Hepatic stellate cell (primary cell): ENCODE results near the gene HOXC10.

Experiments
- DNase-seq: peaks from one replicate; pipeline ENCODE4 v3.0.0; 2011; ENCODE audit warnings: low spot score

HOXC10 gene

DNA sequence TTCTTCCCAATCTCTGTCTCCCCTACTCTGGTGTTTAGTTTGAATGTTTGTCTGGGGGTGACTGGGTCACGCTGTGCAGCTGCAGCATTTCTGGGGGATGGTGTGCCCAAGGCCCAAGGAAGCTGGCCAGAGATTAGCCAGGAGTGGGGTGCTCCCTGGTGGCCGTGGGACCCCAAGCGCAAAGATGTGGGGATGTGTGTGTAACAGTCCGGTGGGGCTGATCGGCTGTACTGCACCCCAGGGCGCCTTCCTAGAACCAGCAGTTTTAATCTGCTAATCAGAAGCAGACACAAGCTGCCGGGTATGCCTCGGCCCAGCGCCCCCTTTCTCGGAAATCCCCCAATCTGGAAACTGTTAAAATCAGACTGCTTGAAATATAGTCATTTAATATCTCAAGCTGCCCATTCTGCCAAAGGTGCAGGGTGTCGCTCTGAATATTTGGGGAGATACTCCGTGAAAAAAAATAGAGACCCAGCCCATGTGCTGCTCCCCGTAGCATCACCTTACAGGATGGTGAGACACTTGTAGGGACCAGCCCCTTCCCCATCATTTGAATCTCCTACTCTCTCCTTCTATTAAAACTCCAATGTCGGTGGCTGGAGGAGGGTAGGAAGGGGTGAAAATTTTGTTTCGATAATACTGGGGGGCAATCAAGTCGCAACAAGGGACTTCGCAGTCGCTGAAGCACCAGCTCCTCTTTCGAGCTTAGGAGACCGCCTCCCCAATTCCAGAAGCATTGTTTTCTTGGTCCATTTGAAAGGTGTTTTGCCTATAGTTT is 19.3 kb downstream of the HOXC10 start:
- DNase-seq = no peak

DNA sequence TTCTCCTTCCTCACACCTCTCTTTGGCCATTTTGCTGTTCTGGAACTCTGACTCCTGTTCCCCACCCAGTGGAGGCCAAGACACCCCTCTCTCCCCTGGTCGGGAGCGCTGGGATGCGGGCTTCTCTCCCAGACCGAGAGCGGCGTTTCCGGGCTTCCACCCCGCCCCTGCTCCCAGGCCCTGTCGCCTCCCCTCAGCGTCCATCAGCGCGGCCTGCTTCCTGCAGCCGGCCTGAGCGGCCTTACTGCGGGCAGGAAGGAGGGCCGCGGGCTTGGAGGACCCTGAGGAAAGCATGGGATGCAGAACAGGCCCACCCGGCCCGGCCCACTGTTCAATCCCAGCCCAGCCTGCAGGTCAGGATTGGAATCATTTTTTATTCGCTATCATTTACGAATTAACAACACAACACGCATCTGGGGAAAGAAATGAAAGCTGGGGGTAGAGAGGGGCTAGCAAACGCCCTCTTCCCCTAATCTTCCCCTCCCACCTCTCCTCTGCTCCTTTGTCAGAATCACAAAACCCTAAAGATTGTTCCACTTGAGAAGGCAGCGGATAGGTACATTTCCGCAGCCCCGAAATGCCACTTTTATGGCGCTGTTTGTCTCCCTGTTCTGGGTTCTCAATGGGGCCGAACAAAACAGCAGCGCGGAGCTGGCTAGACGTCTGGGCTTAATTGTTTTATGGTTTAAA is 20.0 kb downstream of the HOXC10 start:
- DNase-seq = no peak

DNA sequence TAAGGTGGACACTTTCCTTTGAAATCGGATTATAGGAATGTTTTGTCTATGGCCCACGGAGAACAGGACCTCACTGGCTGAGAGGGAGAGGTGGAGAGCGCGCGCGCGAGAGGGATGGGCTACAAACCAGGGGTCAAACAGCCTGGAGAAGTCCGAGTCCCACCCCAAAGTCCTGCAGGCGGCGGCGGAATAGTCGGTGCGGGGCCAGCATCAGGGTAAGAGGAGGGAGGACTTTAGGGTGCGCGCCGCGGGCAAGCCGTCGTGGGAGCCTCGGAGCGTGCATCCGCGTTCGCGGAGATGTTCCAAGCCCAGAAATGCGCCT is 20.5 kb downstream of the HOXC10 start:
- DNase-seq = no peak

DNA sequence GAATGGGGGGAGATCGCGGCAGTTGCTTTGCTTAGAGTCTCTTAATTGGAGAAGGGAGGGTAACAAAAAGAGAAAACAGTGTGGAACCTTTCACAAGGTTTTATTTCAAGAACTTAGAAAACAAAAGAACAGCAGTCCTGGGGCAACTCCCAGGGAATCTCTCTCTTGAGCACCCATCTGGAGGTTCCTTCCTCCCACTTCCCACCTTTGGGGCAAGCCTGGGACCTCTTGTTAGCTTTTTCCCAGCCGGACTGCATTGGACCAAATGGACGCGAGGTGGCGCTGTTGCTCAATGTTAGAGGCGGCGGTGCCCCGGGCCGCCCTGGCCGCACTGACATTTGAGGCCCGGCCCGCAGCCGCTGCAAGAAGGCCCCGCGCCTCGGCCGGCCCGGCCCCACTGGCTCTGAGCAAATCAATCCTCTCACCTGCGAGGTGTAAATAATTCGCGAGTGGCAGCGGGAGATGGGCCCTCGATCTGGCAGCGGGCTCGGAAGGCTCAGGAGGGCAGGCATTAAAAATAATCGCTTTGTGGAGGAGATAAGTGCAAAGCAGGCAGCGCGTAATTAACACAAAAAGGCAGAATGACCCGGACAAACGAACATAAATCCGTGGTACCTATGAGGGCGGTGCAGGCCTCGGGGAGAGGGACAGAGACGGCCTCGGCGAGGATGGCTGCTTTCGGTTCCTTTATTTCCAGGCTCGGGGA is 21.1 kb downstream of the HOXC10 start:
- DNase-seq = peak; percentile 89

DNA sequence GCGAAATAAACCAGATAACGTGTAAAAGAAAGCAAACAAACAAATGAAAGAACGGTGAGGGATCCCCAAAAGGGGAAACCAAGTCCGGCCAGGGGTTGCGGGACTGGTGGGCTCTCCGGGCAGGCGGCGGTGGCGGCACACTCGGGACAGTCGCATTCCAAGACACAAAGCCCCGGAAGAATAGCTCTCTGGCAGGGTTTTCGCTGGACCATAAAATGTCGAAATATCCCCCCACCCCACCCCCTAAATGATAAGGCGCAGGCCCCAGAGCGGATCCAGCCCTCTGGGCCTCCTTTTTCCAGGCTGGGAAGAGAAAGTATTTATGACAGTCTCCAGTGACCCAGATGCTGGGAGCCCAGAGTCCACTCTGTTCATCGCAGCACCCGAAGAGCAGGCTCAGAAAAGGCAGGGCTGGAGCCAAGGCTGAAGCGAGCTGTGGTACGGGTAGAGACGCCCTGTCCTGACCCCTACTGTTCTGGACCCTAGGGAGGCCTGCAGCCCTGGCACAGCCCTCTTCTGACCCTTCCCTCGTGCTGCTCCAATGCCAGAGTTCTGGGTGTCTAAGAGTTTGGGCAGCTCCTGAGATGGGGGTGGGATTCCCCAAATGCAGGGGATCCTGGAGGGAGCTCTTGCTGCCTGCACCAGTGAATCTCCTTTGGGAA is 21.7 kb downstream of the HOXC10 start:
- DNase-seq = no peak

DNA sequence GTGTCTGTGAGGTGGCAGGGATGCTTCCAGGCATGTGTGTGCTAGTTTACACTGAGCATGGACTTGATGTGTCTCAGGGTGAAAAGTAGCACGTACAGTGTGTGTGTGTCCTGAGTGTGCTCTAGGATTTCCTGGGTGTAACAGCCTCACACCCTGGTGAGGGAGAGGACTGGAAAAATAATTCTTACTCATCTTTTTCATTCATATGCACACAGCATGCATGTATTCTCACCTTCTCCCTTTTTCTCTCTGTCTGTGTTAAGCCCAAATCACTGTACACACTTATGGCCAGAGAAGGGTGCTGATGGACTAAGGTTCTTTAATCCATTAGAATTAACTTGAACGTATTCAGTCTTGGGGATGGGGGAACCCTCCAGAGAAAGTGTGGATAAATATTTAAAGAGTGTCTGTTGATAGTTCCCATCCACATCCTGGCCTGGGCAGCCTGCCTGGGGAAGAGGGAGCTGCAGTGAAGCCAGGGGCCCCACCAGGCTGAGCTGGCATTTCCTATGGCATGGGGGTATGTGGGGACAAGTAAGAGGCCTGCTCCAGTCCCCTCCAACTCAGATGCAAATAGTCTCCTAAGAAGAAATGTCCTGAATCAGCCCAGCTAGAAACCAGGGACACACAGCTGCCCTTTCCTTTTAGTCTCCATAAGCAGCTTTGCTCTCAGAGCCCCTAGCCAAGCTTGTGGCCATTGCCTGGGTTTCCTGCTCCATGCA is 22.8 kb downstream of the HOXC10 start:
- DNase-seq = no peak

DNA sequence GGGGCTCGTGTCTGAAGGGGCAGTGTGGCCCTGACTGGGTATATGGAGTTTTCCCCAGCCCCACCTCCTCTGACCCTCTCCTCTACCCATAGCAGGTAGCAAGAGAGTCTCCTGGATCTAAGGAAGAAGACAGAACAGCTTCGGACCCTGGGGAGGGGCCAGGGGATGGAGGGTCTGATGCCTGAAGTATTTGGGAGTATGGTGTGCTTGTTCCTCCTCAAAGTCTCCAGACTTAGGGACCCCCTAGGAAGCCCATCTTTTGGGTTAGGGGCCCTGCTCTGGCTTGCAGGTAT is 23.3 kb downstream of the HOXC10 start:
- DNase-seq = no peak

DNA sequence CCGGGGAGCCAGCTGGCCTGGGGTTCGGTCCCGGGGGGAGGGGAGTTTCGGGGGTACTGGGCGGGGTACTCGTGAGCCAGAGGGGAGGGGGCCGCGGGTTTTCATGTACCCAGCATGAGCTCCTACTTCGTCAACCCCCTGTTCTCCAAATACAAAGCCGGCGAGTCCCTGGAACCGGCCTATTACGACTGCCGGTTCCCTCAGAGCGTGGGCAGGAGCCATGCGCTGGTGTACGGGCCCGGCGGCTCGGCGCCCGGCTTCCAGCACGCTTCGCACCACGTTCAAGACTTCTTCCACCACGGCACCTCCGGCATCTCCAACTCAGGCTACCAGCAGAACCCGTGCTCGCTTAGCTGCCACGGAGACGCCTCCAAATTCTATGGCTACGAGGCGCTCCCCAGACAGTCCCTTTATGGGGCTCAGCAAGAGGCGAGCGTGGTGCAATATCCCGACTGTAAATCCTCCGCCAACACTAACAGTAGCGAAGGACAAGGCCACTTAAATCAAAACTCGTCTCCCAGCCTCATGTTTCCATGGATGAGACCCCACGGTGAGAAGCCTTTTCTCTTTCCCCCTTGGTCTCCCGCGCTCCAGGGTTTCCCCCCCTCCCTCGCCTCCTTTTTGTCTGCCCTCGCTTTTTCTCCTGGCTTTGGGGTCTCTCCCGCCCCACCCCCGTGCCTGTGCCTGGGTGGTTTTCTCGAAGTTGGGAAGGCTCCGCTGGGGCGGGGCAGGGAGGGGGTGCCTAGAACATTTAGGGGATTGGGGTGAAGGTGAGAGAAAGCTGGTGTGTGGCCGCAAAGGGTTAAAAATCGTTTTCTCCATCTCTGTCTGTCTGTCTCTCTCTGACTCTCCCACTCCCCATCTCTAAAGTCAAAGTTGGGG is 24.5 kb downstream of the HOXC10 start:
- no peak for DNase-seq

DNA sequence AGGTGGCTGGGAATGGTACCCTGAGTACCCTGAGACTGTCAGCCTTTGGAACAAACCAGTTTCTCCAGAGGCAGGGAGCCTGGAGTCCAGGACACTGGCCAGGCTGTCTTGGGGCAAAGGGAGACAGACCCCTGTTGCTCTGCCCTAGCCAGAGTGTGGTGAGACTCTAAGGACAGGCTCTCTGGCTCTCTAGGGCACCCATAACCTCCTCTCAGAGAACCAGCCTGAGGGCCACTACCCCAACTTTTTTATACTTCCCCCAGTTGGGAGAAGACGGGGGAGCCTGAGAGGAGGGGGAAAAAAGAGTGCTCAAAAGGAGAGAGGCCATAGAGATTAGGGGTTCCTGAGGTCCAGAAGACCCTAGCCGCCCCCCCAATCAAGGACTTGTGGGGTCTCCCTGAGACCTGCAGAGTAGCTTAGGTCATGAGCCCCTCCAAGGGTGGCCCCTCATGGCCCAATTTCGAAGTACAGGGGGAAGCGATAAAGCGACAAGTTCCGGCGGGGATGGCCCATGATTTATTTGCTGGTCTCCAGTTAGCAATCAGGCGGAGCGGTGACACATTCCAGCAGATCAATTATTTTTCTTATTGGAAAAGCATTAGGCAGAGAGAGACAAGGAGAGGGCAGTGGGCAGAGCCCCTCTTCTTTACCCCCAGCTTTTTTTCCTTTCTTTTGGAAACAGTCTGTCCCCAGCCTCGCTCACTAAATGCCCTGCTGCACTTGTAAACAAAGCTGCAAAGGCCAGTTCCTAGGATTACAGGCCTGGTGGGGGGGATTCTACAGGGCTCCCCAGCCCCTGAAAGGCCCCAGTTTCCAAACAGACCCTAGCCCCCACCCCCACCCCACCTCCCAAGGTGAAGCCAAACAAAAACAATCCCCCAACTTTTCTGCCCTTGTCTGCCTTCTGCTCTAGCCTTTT is 25.4 kb downstream of the HOXC10 start:
- DNase-seq = no peak

DNA sequence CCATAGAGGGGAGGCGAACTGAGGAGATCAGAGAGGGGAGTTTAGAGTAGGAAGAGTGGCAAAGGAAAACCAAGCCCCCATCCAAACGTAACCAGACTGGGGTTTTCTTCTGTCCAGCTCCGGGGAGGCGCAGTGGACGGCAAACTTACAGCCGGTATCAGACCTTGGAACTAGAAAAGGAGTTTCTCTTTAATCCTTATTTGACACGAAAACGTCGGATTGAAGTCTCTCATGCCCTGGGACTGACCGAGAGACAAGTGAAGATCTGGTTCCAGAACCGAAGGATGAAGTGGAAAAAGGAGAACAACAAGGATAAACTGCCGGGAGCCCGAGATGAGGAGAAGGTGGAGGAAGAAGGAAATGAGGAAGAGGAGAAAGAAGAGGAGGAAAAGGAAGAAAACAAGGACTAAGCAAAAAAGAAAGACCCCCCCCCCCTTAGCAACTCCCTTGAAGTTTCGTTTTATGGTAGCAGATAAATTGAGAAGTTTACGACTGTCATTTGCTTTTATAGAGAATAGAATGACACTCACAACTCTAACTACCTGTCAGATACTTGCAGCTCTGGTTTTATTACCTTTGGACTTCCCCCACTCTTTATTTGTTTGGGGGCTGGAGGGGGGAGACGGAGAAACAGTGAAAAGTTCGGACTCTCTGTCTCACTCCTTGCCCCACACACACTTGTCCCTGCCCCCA is 26.2 kb downstream of the HOXC10 start:
- no peak for DNase-seq

DNA sequence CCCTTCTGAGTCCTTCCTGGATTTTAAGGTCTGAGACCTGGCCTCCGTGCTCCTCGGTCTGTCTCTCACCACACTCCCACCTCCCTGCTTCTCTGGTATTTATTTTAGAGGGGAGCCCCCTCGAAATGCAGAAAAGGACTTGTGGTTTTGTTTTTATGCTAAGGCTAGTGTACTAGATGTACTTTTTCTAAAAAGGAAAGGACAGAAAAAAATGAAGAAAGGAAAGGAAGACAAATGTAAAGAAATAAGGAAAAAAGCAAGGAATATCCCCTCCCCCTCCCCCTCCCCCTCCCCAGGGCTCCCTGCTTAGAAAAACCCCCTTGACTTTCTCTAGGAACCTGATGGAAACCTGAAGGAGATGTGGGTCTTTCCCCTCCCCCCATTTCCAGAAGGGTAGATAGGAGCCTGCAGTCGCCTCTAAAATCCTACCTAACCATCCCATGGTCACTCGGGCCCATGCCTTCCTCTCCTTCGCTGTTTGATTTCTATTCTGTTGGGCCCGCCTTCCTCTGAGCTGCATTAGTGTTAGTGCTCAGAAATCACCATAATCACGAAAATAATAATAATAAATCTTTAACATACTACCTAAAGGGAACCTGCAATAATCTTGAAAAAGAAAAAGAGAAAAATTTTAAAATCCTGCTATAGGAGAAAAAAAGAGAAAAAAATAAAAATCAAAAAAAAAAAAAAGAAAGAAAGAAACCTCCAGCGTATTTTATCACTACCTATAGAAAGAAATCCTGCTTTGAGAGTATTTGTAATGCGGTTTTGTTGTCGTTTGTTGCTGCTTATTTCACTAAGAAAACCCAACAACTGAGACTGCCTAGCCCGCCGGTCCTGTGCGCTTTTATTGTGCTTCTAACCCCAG is 27.0 kb downstream of the HOXC10 start:
- DNase-seq = no peak

DNA sequence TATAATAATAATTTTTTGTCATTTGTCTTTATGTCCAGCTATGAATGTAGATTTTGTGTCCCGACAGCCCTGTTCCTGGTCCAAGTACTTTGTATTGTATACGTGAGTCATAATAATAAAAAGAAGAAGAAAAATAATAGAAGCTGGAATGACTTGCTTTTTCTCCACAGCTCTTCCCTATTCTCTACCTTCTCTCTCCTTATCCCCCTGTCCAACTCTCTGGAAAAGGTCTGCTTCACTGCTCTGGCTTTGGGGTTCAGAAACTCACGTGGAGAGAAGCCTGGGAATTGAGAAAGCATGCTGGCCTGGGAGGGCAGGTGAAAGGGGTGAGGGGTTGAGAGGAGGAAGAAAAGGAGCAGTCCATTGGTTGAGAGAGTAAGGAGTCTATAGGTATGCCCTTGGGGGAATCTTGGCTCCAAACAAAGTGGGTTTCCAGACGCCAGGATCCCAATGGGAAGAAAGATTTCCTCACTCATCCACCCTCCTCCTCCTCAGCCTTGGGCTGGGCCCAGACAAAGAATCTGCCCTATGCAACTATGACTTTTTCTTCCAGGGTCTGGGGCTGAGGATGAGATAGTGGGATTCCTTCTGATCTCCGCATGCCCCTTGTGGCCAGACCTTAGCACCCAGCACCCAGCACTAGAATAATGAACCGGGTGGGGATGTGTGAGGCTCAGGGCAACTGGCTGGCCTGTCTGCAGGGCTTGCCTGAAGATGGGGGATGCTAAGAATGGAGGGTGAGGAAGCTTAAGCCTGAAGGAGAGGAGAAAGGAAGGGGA is 27.9 kb downstream of the HOXC10 start:
- no peak for DNase-seq

DNA sequence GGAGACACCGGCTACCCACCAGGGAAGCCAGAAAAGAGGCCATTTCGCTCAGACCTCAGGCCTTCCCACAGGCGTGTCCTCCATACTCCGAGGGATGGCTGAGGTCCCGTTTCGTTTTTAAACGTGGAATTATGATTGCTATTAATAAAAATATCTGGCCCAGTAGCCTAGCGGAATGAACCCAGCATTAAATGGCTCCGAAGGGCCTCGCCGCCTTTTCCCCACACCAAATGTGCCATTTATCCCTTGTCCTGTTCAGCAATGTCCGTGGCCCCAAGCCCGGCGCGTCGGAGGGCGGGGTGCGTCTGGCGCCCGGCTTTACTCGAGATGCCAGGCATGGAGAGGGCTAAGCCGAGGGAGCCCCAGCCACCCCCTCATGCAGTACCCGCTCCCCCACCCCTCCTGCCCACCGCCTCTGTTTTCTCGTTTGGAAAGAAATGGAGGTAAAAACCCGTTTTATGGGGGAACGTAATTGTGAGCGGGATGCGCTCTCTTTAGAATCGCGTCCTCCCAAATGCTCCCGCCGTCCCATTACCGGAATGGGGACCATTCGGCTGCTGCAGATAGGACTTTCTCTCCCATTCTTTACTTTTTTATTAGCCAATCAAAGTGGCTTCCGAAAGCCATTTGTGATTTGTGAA is 29.6 kb downstream of the HOXC10 start:
- no peak for DNase-seq

DNA sequence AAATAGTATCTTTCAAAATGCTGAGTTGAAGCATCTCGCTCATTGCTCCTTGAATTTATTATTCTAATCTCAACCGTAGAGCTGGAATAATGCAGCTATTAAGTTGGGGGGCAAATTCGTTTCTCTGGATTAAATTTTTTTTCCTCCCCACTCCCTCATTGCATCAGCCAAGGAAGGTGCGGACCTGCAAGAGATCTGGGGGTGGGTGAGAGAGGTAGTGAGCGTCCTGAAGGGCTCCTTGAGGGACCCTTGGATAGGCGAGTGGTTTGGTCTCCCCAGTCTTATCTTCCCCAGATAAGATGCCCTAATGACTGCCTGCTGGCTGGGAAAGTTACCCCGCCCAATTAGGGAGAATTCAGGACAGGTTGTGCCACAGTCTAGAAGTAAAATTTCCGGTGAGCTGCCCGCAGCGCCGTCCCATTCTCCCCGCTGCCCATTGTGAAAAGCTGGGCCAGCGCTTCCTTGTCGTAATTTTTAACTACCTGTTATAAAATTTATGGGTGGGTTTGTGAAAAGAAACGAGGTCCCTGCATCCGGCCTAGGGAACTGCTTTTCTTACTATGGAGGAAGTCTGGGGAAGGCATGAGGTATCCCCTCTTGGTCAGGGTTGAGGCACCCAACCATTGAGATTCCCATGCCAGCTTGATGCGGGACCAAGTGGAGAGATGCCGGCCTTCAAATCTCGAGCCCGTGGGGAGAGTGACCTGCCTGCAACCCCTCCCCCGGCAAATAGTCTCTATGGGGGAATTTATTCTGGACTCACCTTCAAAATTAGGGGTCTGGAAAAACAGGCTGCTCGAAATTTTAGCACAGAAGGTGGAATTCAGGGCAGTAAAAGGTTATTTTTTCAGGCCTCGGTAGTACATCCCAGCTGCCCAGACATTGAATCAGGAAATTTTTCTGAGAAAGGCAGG is 30.3 kb downstream of the HOXC10 start:
- no peak for DNase-seq

DNA sequence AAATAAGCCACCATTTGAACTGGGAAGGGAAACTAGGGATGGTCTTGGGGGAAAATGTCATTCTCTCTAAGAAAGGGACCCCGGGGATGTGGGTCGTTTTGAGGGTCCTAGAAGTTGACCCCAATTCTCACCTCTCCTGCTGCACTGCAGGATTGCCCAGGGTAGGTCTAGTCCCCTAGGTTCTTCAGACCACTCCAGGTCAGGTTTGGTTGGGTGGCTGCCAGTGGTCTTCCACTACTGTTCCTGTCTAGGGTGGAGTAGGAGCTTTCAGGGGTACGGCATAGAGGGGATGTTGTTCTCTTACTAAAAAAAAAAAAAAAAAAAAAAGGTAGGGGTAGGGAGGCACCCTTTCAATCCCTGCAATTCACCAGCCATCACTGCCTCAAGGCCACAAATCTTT is 31.1 kb downstream of the HOXC10 start:
- no peak for DNase-seq

DNA sequence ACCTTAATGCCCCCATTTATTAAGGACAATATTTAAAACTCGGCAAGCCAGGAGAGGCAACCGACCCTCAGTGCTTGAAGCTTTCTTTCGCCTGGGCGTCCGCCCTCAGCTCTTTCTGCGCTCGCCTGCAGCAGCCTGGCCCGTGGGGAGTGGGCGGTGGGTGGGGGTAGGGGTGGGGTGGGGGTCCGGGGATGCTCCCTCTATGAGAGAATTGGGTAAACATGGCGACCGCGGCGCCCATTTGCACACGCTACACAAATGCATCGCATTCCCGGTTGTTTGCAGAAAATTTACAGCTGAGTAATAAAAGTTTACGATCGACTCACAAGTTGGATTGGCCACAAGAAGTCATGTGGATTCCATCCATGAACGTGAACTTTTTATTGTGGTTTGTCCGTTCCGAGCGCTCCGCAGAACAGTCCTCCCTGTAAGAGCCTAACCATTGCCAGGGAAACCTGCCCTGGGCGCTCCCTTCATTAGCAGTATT is 31.6 kb downstream of the HOXC10 start:
- no peak for DNase-seq
